GM23338 (cell line): ENCODE data around the gene CUEDC1. TPM values are rescaled to one million over a fixed set of nuclear protein-coding genes. Genes with fewer than 3 reads are reported as not detected.
A peak's percentile ranks its signal among the peaks of the same experiment; 100 is the strongest.

Experiments
- ATAC-seq: fragments of 200-7000 bp; cut with Tn5 transposase; 3 replicates; pipeline ENCODE4 v1.9.1; 2020
- DNase-seq: peaks from one replicate; pipeline ENCODE4 v3.0.0-alpha.2; 2015; ENCODE audit warnings: low spot score
- H2AFZ ChIP-seq: fragments of 200-600 bp; sonication (generic); 2 replicates; pipeline ENCODE4 v1.8.0; 2016; ENCODE audit warnings: antibody characterized with exemption, mild to moderate bottlenecking, moderate library complexity
- H3F3A ChIP-seq: fragments of 200-600 bp; sonication (generic); replicated peaks from 2 replicates; pipeline ENCODE4 v1.8.0; 2017; ENCODE audit warnings: antibody characterized with exemption, mixed run types, low read depth
- H3K27ac ChIP-seq: fragments of 200-600 bp; sonication (generic); 2 replicates; pipeline ENCODE4 v1.6.1; 2016; ENCODE audit warnings: low read depth
- H3K27me3 ChIP-seq: fragments of 200-600 bp; sonication (generic); 2 replicates; pipeline ENCODE4 v1.8.0; 2016; ENCODE audit warnings: mild to moderate bottlenecking, mixed run types, moderate library complexity; ENCODE audit not compliant: insufficient read depth
- H3K36me3 ChIP-seq: fragments of 200-600 bp; sonication (generic); 2 replicates; pipeline ENCODE4 v1.8.0; 2016; ENCODE audit warnings: mild to moderate bottlenecking; ENCODE audit not compliant: insufficient read depth
- H3K4me1 ChIP-seq: fragments of 200-600 bp; sonication (generic); 2 replicates; pipeline ENCODE4 v1.8.0; 2016; ENCODE audit warnings: mild to moderate bottlenecking, moderate library complexity; ENCODE audit not compliant: insufficient read depth
- H3K4me2 ChIP-seq: fragments of 200-600 bp; sonication (generic); 2 replicates; pipeline ENCODE4 v1.7.1; 2017; ENCODE audit warnings: mixed run types
- H3K4me3 ChIP-seq: fragments of 200-600 bp; sonication (generic); 2 replicates; pipeline ENCODE4 v1.6.1; 2016; ENCODE audit warnings: mixed run types
- H3K79me2 ChIP-seq: fragments of 200-600 bp; sonication (generic); replicated peaks from 2 replicates; pipeline ENCODE4 v1.8.0; 2017; ENCODE audit warnings: mild to moderate bottlenecking; ENCODE audit not compliant: insufficient read depth
- H3K9me2 ChIP-seq: fragments of 200-600 bp; sonication (generic); 2 replicates; pipeline ENCODE4 v1.8.0; 2017; ENCODE audit not compliant: insufficient read depth
- H4K20me1 ChIP-seq: fragments of 200-600 bp; sonication (generic); replicated peaks from 2 replicates; pipeline ENCODE4 v1.8.0; 2017; ENCODE audit warnings: mild to moderate bottlenecking; ENCODE audit not compliant: insufficient read depth
- H3K27ac Mint-ChIP-seq: 2 replicates; pipeline ENCODE4 v1.8.0; 2020; ENCODE audit warnings: inconsistent platforms, mild to moderate bottlenecking, moderate library complexity, mixed read lengths
- H3K27me3 Mint-ChIP-seq: 3 replicates; pipeline ENCODE4 v1.8.0; 2022; ENCODE audit warnings: low read depth, mild to moderate bottlenecking, moderate library complexity, mixed read lengths, inconsistent platforms; ENCODE audit not compliant: insufficient read depth, poor library complexity
- H3K36me3 Mint-ChIP-seq: 3 replicates; pipeline ENCODE4 v1.8.0; 2021; ENCODE audit warnings: low read depth, mild to moderate bottlenecking, inconsistent platforms, moderate library complexity, mixed read lengths
- H3K4me1 Mint-ChIP-seq: 3 replicates; pipeline ENCODE4 v1.8.0; 2020; ENCODE audit warnings: mild to moderate bottlenecking, inconsistent platforms, mixed read lengths
- H3K4me3 Mint-ChIP-seq: 3 replicates; pipeline ENCODE4 v1.8.0; 2021; ENCODE audit warnings: moderate library complexity, mild to moderate bottlenecking, inconsistent platforms, mixed read lengths
- H3K9me3 Mint-ChIP-seq: 3 replicates; pipeline ENCODE4 v1.8.0; 2020; ENCODE audit warnings: moderate library complexity, mild to moderate bottlenecking, inconsistent platforms, mixed read lengths
- CTCF ChIP-seq, 2 experiments: fragments of 200-600 bp in 1 of 2; sonication (generic) in 1 of 2; conservative IDR thresholded peaks; 2 replicates each; pipeline versions ENCODE4 v1.5.1 to v1.6.1; 2016 to 2017; ENCODE audit warnings: antibody characterized with exemption in 2 of 2, low read depth in 2 of 2, mild to moderate bottlenecking in 2 of 2, moderate library complexity in 1 of 2
- EZH2 ChIP-seq: fragments of 200-600 bp; sonication (generic); IDR thresholded peaks from one replicate; pipeline ENCODE4 v1.8.0; 2017; ENCODE audit warnings: antibody characterized with exemption, mild to moderate bottlenecking, low read depth; ENCODE audit not compliant: unreplicated experiment
- EZH2phosphoT487 ChIP-seq: fragments of 200-600 bp; sonication (generic); IDR thresholded peaks from one replicate; pipeline ENCODE4 v1.8.1; 2018; ENCODE audit warnings: antibody characterized with exemption; ENCODE audit not compliant: unreplicated experiment
- NANOG ChIP-seq: IDR thresholded peaks from 2 replicates; pipeline ENCODE4 v1.6.1; 2016; ENCODE audit warnings: antibody characterized with exemption, borderline replicate concordance
- POLR2AphosphoS5 ChIP-seq: IDR thresholded peaks from 2 replicates; pipeline ENCODE4 v1.6.1; 2016; ENCODE audit warnings: antibody characterized with exemption, low read depth
- STAT1 ChIP-seq: IDR thresholded peaks from one replicate; pipeline ENCODE4 v1.6.1; 2016; ENCODE audit warnings: antibody characterized with exemption; ENCODE audit not compliant: unreplicated experiment
- ZNF114 ChIP-seq: fragments of 250-450 bp; sonication (Bioruptor Pico); IDR thresholded peaks from 2 replicates; pipeline ENCODE4 v1.5.0; 2020; ENCODE audit warnings: mild to moderate bottlenecking, moderate library complexity
- ZNF331 ChIP-seq: fragments of 250-450 bp; sonication (Bioruptor Pico); IDR thresholded peaks from 2 replicates; pipeline ENCODE4 v1.5.0; 2020; ENCODE audit warnings: low read depth, mild to moderate bottlenecking, moderate library complexity
- ZNF462 ChIP-seq: fragments of 250-450 bp; sonication (Bioruptor Pico); IDR thresholded peaks from 2 replicates; pipeline ENCODE4 v1.5.0; 2020; ENCODE audit warnings: mild to moderate bottlenecking, moderate library complexity
- polyA plus RNA-seq: library from polyadenylated mRNA; unstranded; fragments of >200 nt; fragmentation: Nextera tagmentation; extraction: Ambion mirVana; gene quantifications from 2 replicates; pipeline ENCODE4 v1.2.1, GENCODE V29; 2016
- total RNA-seq: library from RNA; depleted of rRNA; stranded (reverse); fragments of >200 nt; shearing (Covaris generic); gene quantifications from 2 replicates; pipeline ENCODE4 v1.2.3, GENCODE V29; 2014
- TF ChIP-seq, protein P1 (sequence below): IDR thresholded peaks from one replicate; pipeline ENCODE4 v1.6.1; 2018; ENCODE audit warnings: antibody characterized with exemption; ENCODE audit not compliant: unreplicated experiment

CUEDC1 gene
- total and polyA plus RNA-seq, 2 experiments from 2014 or later: 3.0 to 7.7 TPM

GRCh38 chr17:57957886-57958285 lies 2.7 kb upstream of the CUEDC1 start (continued):
- TF ChIP-seq ZNF462 (CRISPR knock-in tag) (no peak), ZNF114 (CRISPR knock-in tag) (no peak), STAT1 (no peak), POLR2AphosphoS5 (no peak), CTCF (conservative IDR thresholded peaks at IDR 0.05; ENCODE audit: low read depth in 2 of 2) (no peak), ZNF331 (CRISPR knock-in tag) (no peak)

GRCh38 chr17:57957120-57957850 lies 2.1 kb upstream of the CUEDC1 start:
- peaks cover 30% of the 10 kb centered on the region for H3K4me1 Mint-ChIP-seq
- H3K4me3 ChIP-seq: no peak overlapping the region
- H3K27ac Mint-ChIP-seq: no peak overlapping the region
- TF ChIP-seq, protein P1, sequence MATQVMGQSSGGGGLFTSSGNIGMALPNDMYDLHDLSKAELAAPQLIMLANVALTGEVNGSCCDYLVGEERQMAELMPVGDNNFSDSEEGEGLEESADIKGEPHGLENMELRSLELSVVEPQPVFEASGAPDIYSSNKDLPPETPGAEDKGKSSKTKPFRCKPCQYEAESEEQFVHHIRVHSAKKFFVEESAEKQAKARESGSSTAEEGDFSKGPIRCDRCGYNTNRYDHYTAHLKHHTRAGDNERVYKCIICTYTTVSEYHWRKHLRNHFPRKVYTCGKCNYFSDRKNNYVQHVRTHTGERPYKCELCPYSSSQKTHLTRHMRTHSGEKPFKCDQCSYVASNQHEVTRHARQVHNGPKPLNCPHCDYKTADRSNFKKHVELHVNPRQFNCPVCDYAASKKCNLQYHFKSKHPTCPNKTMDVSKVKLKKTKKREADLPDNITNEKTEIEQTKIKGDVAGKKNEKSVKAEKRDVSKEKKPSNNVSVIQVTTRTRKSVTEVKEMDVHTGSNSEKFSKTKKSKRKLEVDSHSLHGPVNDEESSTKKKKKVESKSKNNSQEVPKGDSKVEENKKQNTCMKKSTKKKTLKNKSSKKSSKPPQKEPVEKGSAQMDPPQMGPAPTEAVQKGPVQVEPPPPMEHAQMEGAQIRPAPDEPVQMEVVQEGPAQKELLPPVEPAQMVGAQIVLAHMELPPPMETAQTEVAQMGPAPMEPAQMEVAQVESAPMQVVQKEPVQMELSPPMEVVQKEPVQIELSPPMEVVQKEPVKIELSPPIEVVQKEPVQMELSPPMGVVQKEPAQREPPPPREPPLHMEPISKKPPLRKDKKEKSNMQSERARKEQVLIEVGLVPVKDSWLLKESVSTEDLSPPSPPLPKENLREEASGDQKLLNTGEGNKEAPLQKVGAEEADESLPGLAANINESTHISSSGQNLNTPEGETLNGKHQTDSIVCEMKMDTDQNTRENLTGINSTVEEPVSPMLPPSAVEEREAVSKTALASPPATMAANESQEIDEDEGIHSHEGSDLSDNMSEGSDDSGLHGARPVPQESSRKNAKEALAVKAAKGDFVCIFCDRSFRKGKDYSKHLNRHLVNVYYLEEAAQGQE: no peak
- TF ChIP-seq NANOG: no peak
- TF ChIP-seq ZNF114 (CRISPR knock-in tag): no peak
- TF ChIP-seq EZH2: no peak
- no peak for TF ChIP-seq CTCF (conservative IDR thresholded peaks at IDR 0.05; ENCODE audit: low read depth in 2 of 2)
- no peak for TF ChIP-seq EZH2phosphoT487
- no peak for TF ChIP-seq STAT1
- TF ChIP-seq POLR2AphosphoS5: no peak

More at GRCh38 chr17:57957120-57957850, 2.1 kb upstream of the CUEDC1 start:
- no peaks in the 10 kb centered on the region for H3K79me2 ChIP-seq
- peaks cover 15% of the 10 kb centered on the region for H3F3A ChIP-seq
- H2AFZ ChIP-seq: 0 out of 2 replicates have a peak overlapping the region, but pooled peaks have one; percentile 47
- no peaks in the 10 kb centered on the region for H3K36me3 ChIP-seq
- DNase-seq (no peak), ATAC-seq (no peak)
- H3K27me3 ChIP-seq: peaks cover 42% of the 10 kb centered on the region
- H3K4me1 ChIP-seq: peaks cover 27% of the 10 kb centered on the region
- H3K9me2 ChIP-seq: no peaks in the 10 kb centered on the region
- no peaks in the 10 kb centered on the region for H4K20me1 ChIP-seq
- no peak overlapping the region; the same call in 2 of the 3 replicates for H3K4me3 Mint-ChIP-seq
- H3K4me2 ChIP-seq: no peak overlapping the region
- H3K27ac ChIP-seq: no peak overlapping the region
- peaks cover 26% of the 10 kb centered on the region for H3K27me3 Mint-ChIP-seq
- H3K36me3 Mint-ChIP-seq: no peaks in the 10 kb centered on the region; the same call in 2 of the 3 replicates
- peaks cover 3% of the 10 kb centered on the region; the same call in 2 of the 3 replicates for H3K9me3 Mint-ChIP-seq
